OCI-M1 (cell line): ENCODE data around the gene PLCG1.
A peak's percentile ranks its signal among the peaks of the same experiment; 100 is the strongest.

Experiments used
- DNase-seq: peaks from one replicate; lab custom pipeline; 2025; lab: John Stamatoyannopoulos, UW

The PLCG1 gene

GRCh38 chr20:41136680-41137613 lies at the start of gene PLCG1:
PLCG1 (plus strand) TSS chr20:41137543; CDS start chr20:41137642, 99 bp downstream.
- DNase-seq = peak; percentile 84

GRCh38 chr20:41087777-41088176 lies 49.6 kb upstream of the PLCG1 start:
- DNase-seq = no peak

- DNase-seq = peak; percentile 19
Observed at GRCh38 chr20:41089555-41089954, 47.8 kb upstream of the PLCG1 start.

DNA sequence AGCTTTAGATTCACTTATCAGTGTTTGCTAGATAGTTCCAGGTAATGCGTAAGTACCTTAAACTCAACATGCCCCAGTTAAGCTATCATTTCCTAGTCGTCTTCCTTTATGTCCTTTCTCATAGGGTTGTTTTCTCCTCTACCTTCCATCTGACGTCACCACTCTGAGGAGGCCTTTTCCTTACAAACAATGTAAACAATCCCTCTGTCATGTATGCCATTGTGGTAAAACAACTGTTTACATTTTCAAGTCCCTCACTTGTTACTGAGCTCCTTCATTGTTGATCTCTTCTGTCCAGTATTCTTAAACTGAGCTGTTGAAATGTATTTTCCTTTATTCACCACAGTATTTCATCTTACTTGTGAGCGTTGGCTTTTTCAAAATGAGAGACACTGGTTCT lies 45.4 kb upstream of the PLCG1 start:
- no peak for DNase-seq

GRCh38 chr20:41094353-41095055 lies 42.8 kb upstream of the PLCG1 start:
- no peak for DNase-seq

- DNase-seq = peak; percentile 79
Observed at GRCh38 chr20:41095110-41095969, 42.0 kb upstream of the PLCG1 start.

GRCh38 chr20:41098703-41099250 lies 38.6 kb upstream of the PLCG1 start:
- DNase-seq = no peak

DNA sequence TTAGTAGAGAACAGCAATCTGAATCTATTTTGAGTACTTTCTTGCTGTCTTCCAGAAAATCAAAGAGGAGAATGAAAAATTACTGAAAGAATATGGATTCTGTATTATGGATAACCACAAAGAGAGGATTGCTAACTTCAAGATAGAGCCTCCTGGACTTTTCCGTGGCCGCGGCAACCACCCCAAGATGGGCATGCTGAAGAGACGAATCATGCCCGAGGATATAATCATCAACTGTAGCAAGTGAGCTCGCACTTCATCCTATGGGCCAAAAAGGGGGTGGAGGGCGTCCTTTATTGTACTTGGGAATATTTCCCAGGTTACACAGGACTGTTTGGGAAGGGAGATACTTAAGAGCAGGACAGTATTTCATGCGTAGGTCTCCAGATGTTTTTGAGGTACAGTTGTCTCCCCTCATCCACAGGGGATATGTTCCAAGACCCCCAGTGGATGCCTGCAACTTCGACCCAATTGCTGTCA lies 37.3 kb upstream of the PLCG1 start:
- no peak for DNase-seq

GRCh38 chr20:41101660-41102059 lies 35.7 kb upstream of the PLCG1 start:
- no peak for DNase-seq

DNA sequence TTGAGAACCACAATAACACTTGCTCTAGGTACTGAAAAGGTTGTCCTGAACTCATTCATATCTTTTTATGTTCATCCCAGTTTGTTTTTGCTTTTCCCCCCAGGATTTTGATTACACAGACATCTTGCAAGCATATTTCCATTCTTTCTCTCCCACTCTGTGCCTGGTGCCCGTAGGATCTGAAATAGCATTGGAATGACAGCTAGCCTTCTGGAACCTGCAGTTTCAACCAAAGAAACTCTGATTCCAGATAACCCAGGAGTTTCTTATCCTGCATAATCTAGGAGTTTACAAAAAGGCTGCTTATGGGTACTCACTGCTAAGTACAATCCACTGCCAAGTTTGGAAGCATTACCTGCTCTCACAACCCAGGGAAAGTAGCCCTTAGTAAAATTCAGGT lies 28.8 kb upstream of the PLCG1 start:
- no peak for DNase-seq

DNA sequence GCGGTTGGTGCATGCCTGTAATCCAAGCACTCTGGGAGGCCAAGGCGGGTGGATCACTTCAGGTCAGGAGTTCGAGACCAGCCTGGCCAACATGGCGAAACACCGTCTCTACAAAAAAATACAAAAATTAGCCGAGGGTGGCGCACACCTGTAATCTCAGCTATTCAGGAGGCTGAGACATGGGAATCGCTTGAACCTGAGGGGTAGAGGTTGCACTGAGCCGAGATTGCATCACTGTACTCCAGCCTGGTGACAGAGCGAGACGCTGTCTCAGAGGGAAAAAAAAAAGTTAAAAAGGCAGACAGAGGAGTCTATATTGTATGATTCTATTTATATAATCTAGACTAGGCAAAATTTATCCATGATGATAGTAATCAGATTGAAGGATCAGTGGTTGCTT lies 27.3 kb upstream of the PLCG1 start:
- DNase-seq = no peak

DNA sequence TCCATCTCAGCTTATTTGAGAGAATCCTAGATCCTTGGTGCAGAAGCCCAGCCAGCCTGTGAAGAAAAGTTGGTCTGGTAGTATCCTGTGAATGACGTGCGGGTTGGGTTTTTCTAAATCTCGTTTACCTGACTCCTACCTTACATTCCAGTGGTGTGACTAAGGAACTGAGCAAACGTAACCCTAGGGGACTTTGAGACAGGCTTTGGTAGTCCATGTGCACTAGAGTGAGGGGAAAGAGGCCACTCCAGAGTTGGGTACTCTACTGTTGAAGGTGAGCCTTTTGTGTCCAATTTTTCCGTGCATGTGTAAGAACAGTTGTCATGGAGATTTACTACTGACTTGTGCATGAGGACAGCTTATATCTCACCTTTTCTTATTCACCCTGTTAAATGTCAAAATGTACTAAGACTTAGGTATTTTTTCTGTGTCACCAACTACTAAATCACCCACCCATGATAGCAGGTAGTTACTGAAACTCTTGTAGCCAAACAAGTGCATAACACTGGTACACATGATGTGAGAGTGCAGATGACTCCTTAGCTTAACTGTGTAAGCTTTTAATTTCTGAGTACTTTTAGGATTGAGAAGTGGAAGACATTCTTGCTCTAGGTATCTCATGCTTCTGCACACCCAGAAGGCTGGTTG lies 26.3 kb upstream of the PLCG1 start:
- no peak for DNase-seq

DNA sequence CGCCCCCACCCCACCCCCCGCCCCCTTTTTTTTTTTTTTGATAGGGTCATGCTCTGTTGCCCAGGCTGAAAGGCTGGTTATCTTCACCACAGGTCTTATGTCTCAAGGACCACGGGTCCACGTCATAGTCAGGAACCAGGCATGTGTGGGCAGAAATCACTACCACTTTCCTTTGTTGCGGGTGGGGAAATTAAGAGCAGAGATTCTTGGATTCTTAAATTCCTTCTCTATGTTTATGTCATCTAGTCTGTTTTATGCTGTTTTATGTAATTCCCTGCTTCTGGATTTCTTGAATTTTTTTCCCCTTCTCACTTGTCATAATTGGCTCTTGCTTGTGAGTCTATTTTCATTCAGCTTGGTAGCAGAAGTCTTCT lies 25.8 kb upstream of the PLCG1 start:
- DNase-seq = no peak

- DNase-seq = peak; percentile 93
Observed at GRCh38 chr20:41116282-41116956, 20.9 kb upstream of the PLCG1 start.

DNA sequence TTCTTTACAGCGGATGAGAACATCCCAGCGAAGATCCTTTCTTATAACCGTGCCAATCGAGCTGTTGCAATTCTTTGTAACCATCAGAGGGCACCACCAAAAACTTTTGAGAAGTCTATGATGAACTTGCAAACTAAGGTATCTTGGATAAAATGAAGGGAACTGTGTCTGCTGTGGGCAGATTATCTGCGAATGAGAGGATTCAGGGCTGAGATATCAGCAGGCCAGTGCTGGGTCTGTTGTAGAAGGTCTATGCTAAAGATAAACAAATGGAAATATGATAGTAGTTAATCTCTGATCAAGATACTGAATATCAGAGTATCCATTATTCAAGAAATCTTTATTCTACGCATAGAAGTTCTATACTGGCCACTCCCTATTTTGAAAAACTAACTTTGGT lies 19.2 kb upstream of the PLCG1 start:
- peak; percentile 79 for DNase-seq

- DNase-seq = no peak
Observed at GRCh38 chr20:41118632-41119031, 18.7 kb upstream of the PLCG1 start.

- no peak for DNase-seq
Observed at GRCh38 chr20:41119614-41120561, 17.5 kb upstream of the PLCG1 start.

GRCh38 chr20:41121399-41121798 lies 15.9 kb upstream of the PLCG1 start:
- DNase-seq = no peak

GRCh38 chr20:41123631-41124030 lies 13.7 kb upstream of the PLCG1 start:
- no peak for DNase-seq
